BE2C (cell line): Measurements from ENCODE around the gene RHPN2.

ENCODE experiments used
- DNase-seq: peaks from one replicate; pipeline ENCODE4 v3.0.0-alpha.2; 2020
- H3K27me3 ChIP-seq: fragments of 250-450 bp; sonication (Bioruptor Pico); 2 replicates; pipeline ENCODE4 v1.5.1; 2020; ENCODE audit warnings: mild to moderate bottlenecking
- H3K36me3 ChIP-seq: fragments of 250-450 bp; sonication (Bioruptor Pico); 2 replicates; pipeline ENCODE4 v1.5.1; 2020; ENCODE audit warnings: mild to moderate bottlenecking
- H3K4me1 ChIP-seq: fragments of 250-450 bp; sonication (Bioruptor Pico); 2 replicates; pipeline ENCODE4 v1.5.1; 2020
- H3K4me3 ChIP-seq: 2 replicates; pipeline ENCODE4 v1.5.1; 2011; ENCODE audit warnings: low read depth, low read length
- H3K9me3 ChIP-seq: fragments of 250-450 bp; sonication (Bioruptor Pico); 2 replicates; pipeline ENCODE4 v1.5.1; 2020
- CTCF ChIP-seq: IDR thresholded peaks from 2 replicates; pipeline ENCODE4 v1.5.1; 2012; ENCODE audit warnings: mild to moderate bottlenecking, low read depth, low read length

RHPN2 gene

DNA sequence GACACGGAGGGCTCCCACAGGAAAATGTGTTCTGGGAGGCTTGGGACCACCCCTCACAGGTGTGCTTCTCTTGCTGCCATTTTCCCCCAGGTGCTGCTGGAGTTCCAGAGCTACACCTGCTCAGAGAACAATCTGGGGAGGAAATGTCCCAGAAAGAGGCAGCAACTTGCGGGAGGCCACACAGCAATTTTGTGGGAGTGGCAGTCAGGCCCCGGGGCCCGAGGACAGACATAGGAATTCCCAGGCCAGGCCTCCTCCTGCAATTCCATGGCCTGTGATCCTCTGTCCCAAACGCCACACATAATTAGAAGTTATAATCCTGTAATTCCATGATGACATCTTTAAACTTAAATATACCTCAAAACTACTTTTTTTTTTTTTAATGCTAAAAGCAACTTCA is 1.8 kb downstream of the RHPN2 start:
- DNase-seq, result no peak
- no peak for TF ChIP-seq CTCF
- Histone ChIP-seq H3K36me3 (no peaks in the 10 kb centered on the region), H3K4me1 (no peaks in the 10 kb centered on the region), H3K9me3 (no peaks in the 10 kb centered on the region), H3K27me3 (no peaks in the 10 kb centered on the region), H3K4me3 (no peak overlapping the region; the same call in 1 of the 2 replicates)

GRCh38 chr19:33060586-33060985 is 4.1 kb downstream of the RHPN2 start:
- no peak for DNase-seq
- Histone ChIP-seq H3K9me3 (no peaks in the 10 kb centered on the region), H3K4me1 (no peaks in the 10 kb centered on the region), H3K4me3 (no peak overlapping the region), H3K27me3 (no peaks in the 10 kb centered on the region), H3K36me3 (no peaks in the 10 kb centered on the region)
- TF ChIP-seq CTCF, result no peak

DNA sequence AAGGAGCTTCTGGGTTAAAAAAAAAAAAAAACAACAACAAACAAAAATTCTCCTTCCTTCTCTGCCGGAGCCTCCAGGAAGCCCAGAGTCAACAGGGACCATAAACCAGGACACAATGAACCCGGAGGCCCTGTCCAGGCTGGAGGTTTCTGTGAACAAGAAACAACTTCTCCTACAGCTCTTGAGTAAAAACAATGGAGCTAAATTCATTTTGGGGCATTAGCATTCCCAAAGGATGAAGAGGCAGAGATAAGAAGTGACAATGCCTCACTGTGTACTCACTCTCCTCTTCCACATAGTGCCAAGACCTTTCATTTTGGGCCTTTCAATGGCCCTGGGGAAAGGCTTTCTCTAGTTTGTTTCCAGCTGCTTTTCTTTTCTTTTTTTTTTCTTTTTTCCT is 9.0 kb downstream of the RHPN2 start:
- no peak for TF ChIP-seq CTCF
- no peak for DNase-seq
- Histone ChIP-seq H3K27me3 (no peaks in the 10 kb centered on the region), H3K4me3 (no peak overlapping the region), H3K36me3 (no peaks in the 10 kb centered on the region), H3K9me3 (no peaks in the 10 kb centered on the region), H3K4me1 (0 out of 2 replicates have a peak, but pooled peaks cover 3% of the 10 kb centered on the region)

DNA sequence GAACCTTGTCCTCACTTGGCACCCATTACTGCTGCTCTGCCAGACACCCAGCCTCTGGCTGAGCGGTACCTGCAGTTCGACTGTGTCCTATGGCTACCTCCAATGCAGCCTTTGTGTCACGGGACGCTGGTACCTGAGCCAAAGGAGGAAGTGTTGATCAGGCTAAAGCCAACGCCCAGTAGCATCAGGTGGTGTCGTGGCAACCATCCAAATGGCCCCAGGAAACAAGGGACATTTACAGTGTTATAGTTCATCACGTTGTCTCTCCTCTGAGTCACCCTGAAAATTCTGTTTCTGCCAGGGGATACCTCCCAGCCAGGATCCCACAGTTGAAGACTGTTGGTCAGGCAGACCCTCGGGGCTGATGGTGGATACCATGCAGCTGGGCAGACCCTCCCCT is 10.1 kb downstream of the RHPN2 start:
- Histone ChIP-seq H3K4me3 (no peak overlapping the region), H3K9me3 (no peaks in the 10 kb centered on the region), H3K36me3 (no peaks in the 10 kb centered on the region), H3K27me3 (no peaks in the 10 kb centered on the region), H3K4me1 (0 out of 2 replicates have a peak, but pooled peaks cover 3% of the 10 kb centered on the region)
- TF ChIP-seq CTCF, result no peak
- DNase-seq, result no peak

DNA sequence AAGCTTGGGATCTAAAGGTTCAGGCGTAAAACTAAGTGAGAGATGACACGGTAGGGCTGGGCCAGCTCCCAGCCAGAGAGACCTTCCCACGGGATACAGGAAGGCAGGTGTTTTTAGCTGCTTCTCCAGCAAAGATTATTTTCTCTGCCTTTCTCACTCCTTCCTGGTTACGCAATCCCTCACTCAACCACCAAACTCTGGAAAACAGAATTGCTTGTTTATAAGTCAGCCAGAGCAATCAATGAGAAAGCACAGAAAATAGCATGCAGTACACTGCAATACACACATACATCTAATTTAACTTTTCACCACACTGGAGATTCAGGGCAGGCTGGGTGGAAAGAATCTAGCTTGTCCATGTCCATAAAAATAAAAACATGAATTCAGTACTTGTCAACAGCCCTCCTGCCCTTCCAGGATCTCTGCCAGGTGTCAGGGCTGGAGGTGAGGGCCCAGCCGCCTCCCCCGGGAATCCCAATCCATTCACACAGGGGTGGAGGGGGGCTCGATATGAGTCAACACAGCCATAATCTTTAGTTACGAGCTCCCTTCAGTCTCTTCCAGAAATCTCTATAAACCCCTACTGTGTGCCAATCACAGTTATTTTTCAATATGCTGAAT is 12.2 kb downstream of the RHPN2 start:
- no peaks in the 10 kb centered on the region for H3K36me3 ChIP-seq
- no peak for TF ChIP-seq CTCF
- H3K27me3 ChIP-seq, result no peaks in the 10 kb centered on the region
- H3K4me1 ChIP-seq, result 0 out of 2 replicates have a peak, but pooled peaks cover 3% of the 10 kb centered on the region
- H3K9me3 ChIP-seq, result no peaks in the 10 kb centered on the region
- no peak overlapping the region for H3K4me3 ChIP-seq
- DNase-seq, result no peak

DNA sequence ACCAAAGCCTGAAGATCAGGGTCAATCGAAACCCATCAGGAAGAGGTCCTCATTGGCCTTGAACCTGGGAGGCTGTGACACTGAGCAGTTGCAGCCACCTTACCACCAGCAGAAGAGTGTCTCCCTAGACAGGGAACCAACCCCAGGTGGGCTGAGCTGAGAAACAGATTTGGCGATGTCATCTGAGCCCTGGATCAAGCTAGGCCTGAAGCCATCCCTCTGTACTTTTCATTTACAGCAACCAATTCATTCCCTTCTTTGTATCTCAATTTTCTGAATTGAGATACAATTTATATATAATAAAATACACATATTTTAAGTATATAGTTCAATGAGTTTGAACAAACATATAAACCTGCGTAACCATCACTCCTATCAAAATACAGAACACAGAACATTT is 14.6 kb downstream of the RHPN2 start:
- H3K36me3 ChIP-seq, result no peaks in the 10 kb centered on the region
- no peak for DNase-seq
- H3K4me3 ChIP-seq, result no peak overlapping the region
- TF ChIP-seq CTCF, result no peak
- H3K27me3 ChIP-seq, result no peaks in the 10 kb centered on the region
- no peaks in the 10 kb centered on the region for H3K9me3 ChIP-seq
- 0 out of 2 replicates have a peak, but pooled peaks cover 3% of the 10 kb centered on the region for H3K4me1 ChIP-seq
